A549 (cell line): Measurements from ENCODE around the gene EXOSC5. TPM values are rescaled to one million over a fixed set of nuclear protein-coding genes. Genes with fewer than 3 reads are reported as not detected.

Source experiments
- ATAC-seq, 2 experiments: fragments of 200-7000 bp in 1 of 2; fragments of >200 bp in 1 of 2; cut with Nextera tagmentation in 1 of 2; cut with Tn5 transposase in 1 of 2; 3 replicates each; pipeline versions ENCODE4 v1.8.0 to v1.9.1; 2018 to 2020; ENCODE audit warnings: mild to moderate bottlenecking in 1 of 2, moderate library complexity in 1 of 2
- CTCF ChIA-PET: fragments of 300-600 bp; sonication (Branson Sonifier 250); formaldehyde crosslinking; extraction: SDS; loops from one replicate; lab custom pipeline; 2021; ENCODE audit warnings: antibody characterized with exemption, inconsistent platforms; lab: Yijun Ruan, JAX
- POLR2A ChIA-PET: fragments of 350-600 bp; formaldehyde crosslinking; extraction: SDS; loops from one replicate; lab custom pipeline; 2021; ENCODE audit warnings: antibody characterized with exemption, inconsistent platforms; lab: Yijun Ruan, JAX
- DNase-seq, 2 experiments: peaks; one replicate each; pipeline versions ENCODE4 v3.0.0 to v3.0.0-alpha.2; 2011 to 2016; ENCODE audit warnings: low read depth in 1 of 2, low spot score in 1 of 2
- FAIRE-seq: peaks from 2 replicates; lab custom pipeline; 2011; peaks lifted over from hg19 to GRCh38; lab: Jason Lieb, UNC
- H3K27ac ChIP-seq, 2 experiments: fragments of >200 bp; sonication (Bioruptor Twin); formaldehyde crosslinking; 3 replicates each; pipeline ENCODE4 v1.5.1; 2016 to 2017
- H3K4me1 ChIP-seq: fragments of >200 bp; sonication (Bioruptor Twin); formaldehyde crosslinking; 3 replicates; pipeline ENCODE4 v1.6.1; 2016
- H3K4me2 ChIP-seq: fragments of >200 bp; sonication (Bioruptor Twin); formaldehyde crosslinking; 3 replicates; pipeline ENCODE4 v1.6.1; 2016
- H3K4me3 ChIP-seq: fragments of >200 bp; sonication (Bioruptor Twin); formaldehyde crosslinking; 3 replicates; pipeline ENCODE4 v1.5.1; 2016
- H3K9me3 ChIP-seq: fragments of >200 bp; sonication (Bioruptor Twin); formaldehyde crosslinking; 3 replicates; pipeline ENCODE4 v1.6.1; 2016
- BHLHE40 ChIP-seq: IDR thresholded peaks from 2 replicates; pipeline ENCODE4 v1.6.1; 2012; ENCODE audit warnings: low read depth, low read length, inconsistent platforms
- CBX2 ChIP-seq: fragments of 200-600 bp; sonication (generic); IDR thresholded peaks from 2 replicates; pipeline ENCODE4 v1.6.1; 2016; ENCODE audit warnings: low read depth, mild to moderate bottlenecking, borderline replicate concordance
- CBX8 ChIP-seq: fragments of 200-600 bp; sonication (generic); IDR thresholded peaks from 2 replicates; pipeline ENCODE4 v1.6.1; 2016
- CEBPB ChIP-seq, 2 experiments: fragments of >200 bp in 1 of 2; sonication (Bioruptor Twin) in 1 of 2; formaldehyde crosslinking in 1 of 2; IDR thresholded peaks; 2 replicates each; pipeline ENCODE4 v1.6.1; 2012 to 2016
- EHF ChIP-seq: fragments of 250-450 bp; sonication (Bioruptor Pico); IDR thresholded peaks from 2 replicates; pipeline ENCODE4 v1.5.0; 2020; ENCODE audit warnings: mild to moderate bottlenecking
- EHMT2 ChIP-seq: fragments of 200-600 bp; sonication (generic); IDR thresholded peaks from 2 replicates; pipeline ENCODE4 v1.6.1; 2016; ENCODE audit warnings: antibody characterized with exemption, low read depth, mild to moderate bottlenecking, moderate library complexity
- ELK1 ChIP-seq: fragments of 150-350 bp; IDR thresholded peaks from 2 replicates; pipeline ENCODE4 v1.6.1; 2014; ENCODE audit warnings: low read depth, mild to moderate bottlenecking, low read length
- ESRRA ChIP-seq: fragments of 150-350 bp; IDR thresholded peaks from 2 replicates; pipeline ENCODE4 v1.6.1; 2014; ENCODE audit warnings: mild to moderate bottlenecking, low read length, borderline replicate concordance
- FOSB ChIP-seq: fragments of 250-450 bp; sonication (Bioruptor Pico); IDR thresholded peaks from 2 replicates; pipeline ENCODE4 v1.5.0; 2020; ENCODE audit warnings: mild to moderate bottlenecking, moderate library complexity
- FOSL2 ChIP-seq, 2 experiments: fragments of 450-650 bp in 1 of 2; fragments of >200 bp in 1 of 2; sonication (Bioruptor Twin) in 1 of 2; formaldehyde crosslinking; IDR thresholded peaks; 2 replicates each; pipeline versions ENCODE4 v1.5.0 to v1.6.1; 2016 to 2020; ENCODE audit warnings: mild to moderate bottlenecking in 1 of 2, moderate library complexity in 1 of 2
- GATA3 ChIP-seq: IDR thresholded peaks from 2 replicates; pipeline ENCODE4 v1.6.1; 2012; ENCODE audit warnings: borderline replicate concordance
- HES2 ChIP-seq: fragments of >200 bp; sonication (Bioruptor Twin); formaldehyde crosslinking; IDR thresholded peaks from 2 replicates; pipeline ENCODE4 v1.6.1; 2016
- HMGXB4 ChIP-seq: fragments of 250-450 bp; sonication (Bioruptor Pico); IDR thresholded peaks from 2 replicates; pipeline ENCODE4 v1.5.0; 2021; ENCODE audit warnings: mild to moderate bottlenecking, moderate library complexity, borderline replicate concordance
- HOXA7 ChIP-seq: fragments of 250-450 bp; sonication (Bioruptor Pico); IDR thresholded peaks from 2 replicates; pipeline ENCODE4 v1.5.0; 2020; ENCODE audit warnings: mild to moderate bottlenecking, moderate library complexity
- HOXB5 ChIP-seq: fragments of 250-450 bp; sonication (Bioruptor Pico); IDR thresholded peaks from 2 replicates; pipeline ENCODE4 v1.5.0; 2020; ENCODE audit warnings: mild to moderate bottlenecking, moderate library complexity
- JUN ChIP-seq, 2 experiments: fragments of >200 bp; sonication (Bioruptor Twin); formaldehyde crosslinking; IDR thresholded peaks; 2 replicates in 1 of 2; 3 replicates in 1 of 2; pipeline ENCODE4 v1.6.1; 2016 to 2017
- JUNB ChIP-seq: fragments of >200 bp; sonication (Bioruptor Twin); formaldehyde crosslinking; IDR thresholded peaks from 2 replicates; pipeline ENCODE4 v1.6.1; 2016
- KDM1A ChIP-seq: fragments of 200-600 bp; sonication (generic); IDR thresholded peaks from 2 replicates; pipeline ENCODE4 v1.6.1; 2016; ENCODE audit warnings: low read depth, mild to moderate bottlenecking
- KDM5A ChIP-seq: fragments of 200-600 bp; sonication (generic); IDR thresholded peaks from 2 replicates; pipeline ENCODE4 v1.6.1; 2016; ENCODE audit warnings: antibody characterized with exemption, mild to moderate bottlenecking
- MAFK ChIP-seq: fragments of 450-650 bp; IDR thresholded peaks from 2 replicates; pipeline ENCODE4 v1.6.1; 2014; ENCODE audit not compliant: partially characterized antibody
- MYC ChIP-seq: IDR thresholded peaks from 2 replicates; pipeline ENCODE4 v1.6.1; 2012; ENCODE audit warnings: mild to moderate bottlenecking, inconsistent platforms, low read length, improper control_type of control experiment, borderline replicate concordance
- NFE2L2 ChIP-seq: fragments of 150-350 bp; conservative IDR thresholded peaks from 2 replicates; pipeline ENCODE4 v1.6.1; 2014; ENCODE audit warnings: low read length
- NPAS2 ChIP-seq: fragments of 250-450 bp; sonication (Bioruptor Pico); IDR thresholded peaks from 2 replicates; pipeline ENCODE4 v1.8.0; 2022; ENCODE audit warnings: mild to moderate bottlenecking, moderate library complexity, borderline replicate concordance
- NR3C1 ChIP-seq: fragments of >200 bp; sonication (Bioruptor Twin); formaldehyde crosslinking; IDR thresholded peaks from 3 replicates; pipeline ENCODE4 v1.6.1; 2017
- PBX3 ChIP-seq: IDR thresholded peaks from 2 replicates; pipeline ENCODE4 v1.6.1; 2012
- PHF8 ChIP-seq: fragments of 200-600 bp; sonication (generic); IDR thresholded peaks from 2 replicates; pipeline ENCODE4 v1.6.1; 2016; ENCODE audit warnings: low read depth, mild to moderate bottlenecking, antibody characterized with exemption, moderate library complexity, borderline replicate concordance
- POLR2AphosphoS2 ChIP-seq: conservative IDR thresholded peaks from 2 replicates; pipeline ENCODE4 v1.6.1; 2012; ENCODE audit warnings: low read length, improper control_type of control experiment, inconsistent platforms
- RAD21 ChIP-seq, 2 experiments: fragments of >200 bp in 1 of 2; sonication (Bioruptor Twin) in 1 of 2; formaldehyde crosslinking in 1 of 2; IDR thresholded peaks in 1 of 2; conservative IDR thresholded peaks in 1 of 2; 2 replicates in 1 of 2; 3 replicates in 1 of 2; pipeline ENCODE4 v1.6.1; 2012 to 2018; ENCODE audit warnings: inconsistent platforms in 1 of 2
- RCOR1 ChIP-seq: fragments of 150-350 bp; IDR thresholded peaks from 2 replicates; pipeline ENCODE4 v1.6.1; 2014; ENCODE audit warnings: antibody characterized with exemption, low read length, low read depth
- SMC3 ChIP-seq: fragments of >200 bp; sonication (Bioruptor Twin); formaldehyde crosslinking; IDR thresholded peaks from 3 replicates; pipeline ENCODE4 v1.6.1; 2018; ENCODE audit warnings: inconsistent platforms
- SREBF2 ChIP-seq: fragments of 450-650 bp; IDR thresholded peaks from 2 replicates; pipeline ENCODE4 v1.6.1; 2014; ENCODE audit warnings: mild to moderate bottlenecking, moderate library complexity
- TP53 ChIP-seq: fragments of 250-450 bp; sonication (Bioruptor Pico); IDR thresholded peaks from 2 replicates; pipeline ENCODE4 v1.5.0; 2021; ENCODE audit warnings: mild to moderate bottlenecking, moderate library complexity
- USF2 ChIP-seq: fragments of 450-650 bp; IDR thresholded peaks from 2 replicates; pipeline ENCODE4 v1.6.1; 2014; ENCODE audit warnings: antibody characterized with exemption
- ZFP36 ChIP-seq: fragments of 450-650 bp; IDR thresholded peaks from 2 replicates; pipeline ENCODE4 v1.6.1; 2014; ENCODE audit warnings: borderline replicate concordance; ENCODE audit not compliant: partially characterized antibody
- ZSCAN20 ChIP-seq: fragments of 250-450 bp; sonication (Bioruptor Pico); IDR thresholded peaks from 2 replicates; pipeline ENCODE4 v1.8.0; 2022; ENCODE audit warnings: mild to moderate bottlenecking, moderate library complexity
- WGBS: methylation state at CpG from one replicate; pipeline ENCODE4 v1.1.6; 2017; ENCODE audit errors: missing lambda C conversion rate; 5-methylcytosine and 5-hydroxymethylcytosine counted together
- polyA plus RNA-seq, 4 experiments: library from polyadenylated mRNA; depleted of rRNA in 3 of 4; stranded (reverse); fragments of >200 nt; fragmentation: RNase III in 1 of 4; extraction: RNeasy Plus Mini Kit Qiagen cat#74134 plus additional on column Dnase treatment in 1 of 4; gene quantifications; 2 replicates in 3 of 4; 3 replicates in 1 of 4; pipeline ENCODE4 v1.2.3, GENCODE V29; 2011 to 2017
- TF ChIP-seq, protein P1 (sequence below): IDR thresholded peaks from 2 replicates; pipeline ENCODE4 v1.6.1; 2012

Gene EXOSC5
- polyA plus RNA-seq, 2 of the 4 experiments (the other 2 are of a cell fraction): 63.7 to 109 TPM

- Histone ChIP-seq H3K9me3 (no peaks in the 10 kb centered on the region), H3K4me2 (peak within 1 kb of the TSS; percentile 81), H3K4me3 (peak within 1 kb of the TSS; percentile 52), H3K27ac (peak within 1 kb of the TSS; percentile 81 to 86), H3K4me1 (peaks cover 13% of the 10 kb centered on the region; the same call in 2 of the 3 replicates)
- peak; percentile 100 for FAIRE-seq
- peak; percentile 96 to 99 for ATAC-seq
- peak; percentile 100 for DNase-seq
- CTCF ChIA-PET: interaction anchor here (0.6 to 7.3 kb wide), 48 partner anchors 9 to 805 kb away, joined by 3 to 158 read pairs (median 4); partner anchors contain the start of genes B3GNT8 and B9D2
- 1% methylated on average over 40 of the region's 40 CpGs for WGBS
- POLR2A ChIA-PET: interaction anchor here (0.6 to 2.2 kb wide), 54 partner anchors 9 to 869 kb away, joined by 3 to 51 read pairs (median 4); partner anchors contain the start of genes B3GNT8, B9D2 and RPS19
- TF ChIP-seq TP53 (CRISPR knock-in tag) (peak; percentile 34; the same call in 1 of the 2 replicates), KDM1A (no peak), MYC (peak; percentile 76; the same call in 1 of the 2 replicates), FOSL2 (IDR thresholded peaks at IDR 0.05) (no peak), FOSL2 (CRISPR knock-in tag; IDR thresholded peaks at IDR 0.05) (no peak), NR3C1 (no peak), CBX2 (no peak), ELK1 (0 out of 2 replicates have a peak, but pooled peaks have one; percentile 67), PHF8 (peak; percentile 95), JUNB (no peak), NFE2L2 (peak; percentile 31; the same call in 1 of the 2 replicates), EHMT2 (no peak), NPAS2 (CRISPR knock-in tag) (no peak), HOXB5 (CRISPR knock-in tag) (no peak; the same call in 1 of the 2 replicates), CBX8 (no peak), MAFK (no peak), BHLHE40 (no peak), POLR2AphosphoS2 (no peak; the same call in 1 of the 2 replicates), CEBPB (IDR thresholded peaks at IDR 0.05) (peak; percentile 92 to 99), HES2 (no peak), RCOR1 (no peak), KDM5A (peak; percentile 99), HOXA7 (CRISPR knock-in tag) (no peak), RAD21 (conservative IDR thresholded peaks at IDR 0.05 in 1 of 2, IDR thresholded peaks at IDR 0.05 in 1 of 2) (peak; percentile 38 to 51; a peak in 2 of 5 replicates), EHF (CRISPR knock-in tag) (no peak), USF2 (no peak), PBX3 (peak; percentile 47; the same call in 1 of the 2 replicates), GATA3 (peak; percentile 36; the same call in 1 of the 2 replicates), JUN (IDR thresholded peaks at IDR 0.05) (peak; percentile 84 to 98), SMC3 (0 out of 3 replicates have a peak, but pooled peaks have one; percentile 38), ZFP36 (no peak), SREBF2 (no peak), ZSCAN20 (CRISPR knock-in tag) (no peak), FOSB (CRISPR knock-in tag) (no peak; the same call in 1 of the 2 replicates), HMGXB4 (CRISPR knock-in tag) (no peak), ESRRA (no peak)
- TF ChIP-seq, protein P1, sequence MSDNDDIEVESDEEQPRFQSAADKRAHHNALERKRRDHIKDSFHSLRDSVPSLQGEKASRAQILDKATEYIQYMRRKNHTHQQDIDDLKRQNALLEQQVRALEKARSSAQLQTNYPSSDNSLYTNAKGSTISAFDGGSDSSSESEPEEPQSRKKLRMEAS: peak; percentile 95
Observed at GRCh38 chr19:41439441-41440222, 42.5 kb upstream of the EXOSC5 start, which contains the start of gene DMAC2. TSS of gene DMAC2 (minus strand) at chr19:41439912. CDS start at chr19:41439899, 13 bp downstream.
